Hepatocyte (in vitro differentiated cells): ENCODE measurements around the gene KLHL12.
"Not testable (repeated sequence)": the region's sequence is repeated elsewhere in the genome, so short reads cannot be mapped to it uniquely, and the experiment has no call there.

ENCODE experiments used
- CTCF ChIP-seq: fragments of 200-600 bp; sonication (generic); IDR thresholded peaks from 2 replicates; pipeline ENCODE4 v1.5.1; 2016; ENCODE audit warnings: antibody characterized with exemption, mild to moderate bottlenecking; ENCODE audit not compliant: poor library complexity
- EZH2 ChIP-seq: fragments of 200-600 bp; sonication (generic); IDR thresholded peaks from 2 replicates; pipeline ENCODE4 v1.6.1; 2016; ENCODE audit warnings: antibody characterized with exemption, mild to moderate bottlenecking, borderline replicate concordance

GRCh38 chr1:202912476-202912875 is 14.6 kb downstream of the KLHL12 start:
- not testable (repeated sequence) for TF ChIP-seq EZH2, CTCF
